PC-9 (cell line): ENCODE data around the gene LCE3C. TPM values are rescaled to one million over a fixed set of nuclear protein-coding genes. Genes with fewer than 3 reads are reported as not detected.

Experiments used
- BruUV-seq: library from RNA; stranded (reverse); fragments of 400-500 nt; replicated peaks from 2 replicates; lab custom pipeline; 2021; lab: Mats Ljungman, UMichigan
- CTCF ChIA-PET: fragments of 300-600 bp; sonication (Branson Sonifier 250); formaldehyde crosslinking; loops from one replicate; lab custom pipeline; 2022; ENCODE audit warnings: antibody characterized with exemption; lab: Charles Lee
- POLR2A ChIA-PET: fragments of 300-600 bp; sonication (Branson Sonifier 250); formaldehyde crosslinking; loops from one replicate; lab custom pipeline; 2022; ENCODE audit warnings: antibody characterized with exemption; ENCODE audit not compliant: unreplicated experiment; lab: Charles Lee
- DNase-seq, 2 experiments: peaks; one replicate each; pipeline versions ENCODE4 v3.0.0 to v3.0.0-alpha.2; 2015 to 2022; ENCODE audit warnings: mixed read lengths in 1 of 2
- H2AFZ ChIP-seq: fragments of 200-600 bp; sonication (generic); 2 replicates; pipeline ENCODE4 v1.8.1; 2017; ENCODE audit warnings: antibody characterized with exemption
- H3F3A ChIP-seq: fragments of 200-600 bp; sonication (generic); 2 replicates; pipeline ENCODE4 v1.8.1; 2017; ENCODE audit warnings: antibody characterized with exemption, mild to moderate bottlenecking, low read depth; ENCODE audit not compliant: insufficient read depth
- H3K27ac ChIP-seq: fragments of 200-600 bp; sonication (generic); 2 replicates; pipeline ENCODE4 v1.6.1; 2016; ENCODE audit warnings: mixed run types
- H3K27me3 ChIP-seq: fragments of 200-600 bp; sonication (generic); 2 replicates; pipeline ENCODE4 v1.6.1; 2016; ENCODE audit warnings: low read depth, mixed run types; ENCODE audit not compliant: insufficient read depth
- H3K36me3 ChIP-seq: fragments of 200-600 bp; sonication (generic); 2 replicates; pipeline ENCODE4 v1.6.1; 2016; ENCODE audit warnings: low read depth, mixed run types
- H3K4me1 ChIP-seq: fragments of 200-600 bp; sonication (generic); replicated peaks from 2 replicates; pipeline ENCODE4 v1.6.1; 2016; ENCODE audit warnings: mixed run types; ENCODE audit not compliant: insufficient read depth
- H3K4me2 ChIP-seq: fragments of 200-600 bp; sonication (generic); 2 replicates; pipeline ENCODE4 v1.6.1; 2017; ENCODE audit warnings: mixed run types
- H3K4me3 ChIP-seq: fragments of 200-600 bp; sonication (generic); 2 replicates; pipeline ENCODE4 v1.6.1; 2016; ENCODE audit warnings: mixed run types
- H3K79me2 ChIP-seq: fragments of 200-600 bp; sonication (generic); 2 replicates; pipeline ENCODE4 v1.6.1; 2017; ENCODE audit warnings: low read depth, mixed run types
- H3K9me2 ChIP-seq: fragments of 200-600 bp; sonication (generic); 2 replicates; pipeline ENCODE4 v1.8.1; 2017; ENCODE audit warnings: mild to moderate bottlenecking; ENCODE audit not compliant: insufficient read depth
- H3K9me3 ChIP-seq: fragments of 200-600 bp; sonication (generic); 2 replicates; pipeline ENCODE4 v1.8.1; 2016; ENCODE audit warnings: low read depth; ENCODE audit not compliant: insufficient read depth
- H4K20me1 ChIP-seq: fragments of 200-600 bp; sonication (generic); 2 replicates; pipeline ENCODE4 v1.8.1; 2017; ENCODE audit not compliant: insufficient read depth
- EZH2 ChIP-seq: fragments of 200-600 bp; sonication (generic); IDR thresholded peaks from 2 replicates; pipeline ENCODE4 v1.8.0; 2017; ENCODE audit warnings: antibody characterized with exemption, low read depth
- intact Hi-C: fragments of 100-400 bp; cut with micrococcal nuclease; formaldehyde crosslinking; loops from one replicate; pipeline ENCODE4 v1.10.0; 2022; ENCODE audit not compliant: unreplicated experiment
- total RNA-seq: library from RNA; stranded (reverse); gene quantifications from 2 replicates; pipeline ENCODE4 v1.2.3, GENCODE V29; 2021
- TF ChIP-seq, protein P1 (sequence below): fragments of 200-600 bp; sonication (generic); conservative IDR thresholded peaks from 2 replicates; pipeline ENCODE4 v1.6.1; 2017; ENCODE audit warnings: mixed run types, antibody characterized with exemption, mild to moderate bottlenecking, moderate library complexity

Gene LCE3C
- total RNA-seq, 1 experiment from 2014 or later = not detected

DNA sequence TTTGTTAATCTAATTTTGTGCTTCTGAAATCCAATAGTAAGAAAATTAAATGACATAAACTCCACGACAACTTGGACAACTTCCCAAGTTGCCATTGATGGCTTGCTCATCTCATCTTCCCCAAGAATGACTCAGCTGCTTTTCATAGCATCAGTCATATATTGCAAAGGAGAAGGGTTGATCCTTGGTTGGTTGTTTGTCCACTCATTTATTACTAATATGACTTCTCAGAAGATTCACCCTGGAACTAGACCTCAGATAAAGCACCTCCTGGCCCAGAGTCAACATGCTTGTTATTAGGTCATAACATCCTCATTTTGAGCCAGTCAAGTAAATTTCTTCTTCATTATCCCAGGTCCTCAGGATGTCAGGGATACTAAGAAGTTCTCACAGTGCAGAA, 17.4 kb upstream of the LCE3C start:
- Histone ChIP-seq H3K4me1 (no peaks in the 10 kb centered on the region), H3K4me2 (no peak overlapping the region), H3K9me2 (no peaks in the 10 kb centered on the region), H2AFZ (no peak overlapping the region), H3F3A (no peaks in the 10 kb centered on the region), H3K36me3 (no peaks in the 10 kb centered on the region), H3K79me2 (no peaks in the 10 kb centered on the region), H3K27ac (no peak overlapping the region), H3K27me3 (peaks cover 17% of the 10 kb centered on the region; the same call in 1 of the 2 replicates), H3K9me3 (no peaks in the 10 kb centered on the region), H4K20me1 (no peaks in the 10 kb centered on the region), H3K4me3 (no peak overlapping the region)
- no peak for TF ChIP-seq EZH2
- TF ChIP-seq, protein P1, sequence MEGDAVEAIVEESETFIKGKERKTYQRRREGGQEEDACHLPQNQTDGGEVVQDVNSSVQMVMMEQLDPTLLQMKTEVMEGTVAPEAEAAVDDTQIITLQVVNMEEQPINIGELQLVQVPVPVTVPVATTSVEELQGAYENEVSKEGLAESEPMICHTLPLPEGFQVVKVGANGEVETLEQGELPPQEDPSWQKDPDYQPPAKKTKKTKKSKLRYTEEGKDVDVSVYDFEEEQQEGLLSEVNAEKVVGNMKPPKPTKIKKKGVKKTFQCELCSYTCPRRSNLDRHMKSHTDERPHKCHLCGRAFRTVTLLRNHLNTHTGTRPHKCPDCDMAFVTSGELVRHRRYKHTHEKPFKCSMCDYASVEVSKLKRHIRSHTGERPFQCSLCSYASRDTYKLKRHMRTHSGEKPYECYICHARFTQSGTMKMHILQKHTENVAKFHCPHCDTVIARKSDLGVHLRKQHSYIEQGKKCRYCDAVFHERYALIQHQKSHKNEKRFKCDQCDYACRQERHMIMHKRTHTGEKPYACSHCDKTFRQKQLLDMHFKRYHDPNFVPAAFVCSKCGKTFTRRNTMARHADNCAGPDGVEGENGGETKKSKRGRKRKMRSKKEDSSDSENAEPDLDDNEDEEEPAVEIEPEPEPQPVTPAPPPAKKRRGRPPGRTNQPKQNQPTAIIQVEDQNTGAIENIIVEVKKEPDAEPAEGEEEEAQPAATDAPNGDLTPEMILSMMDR = no peak
- no TSS peak for BruUV-seq
- ChIA-PET POLR2A (no interaction called here), CTCF (no interaction called here)
- intact Hi-C loops = no loop called here
- DNase-seq = no peak

DNA sequence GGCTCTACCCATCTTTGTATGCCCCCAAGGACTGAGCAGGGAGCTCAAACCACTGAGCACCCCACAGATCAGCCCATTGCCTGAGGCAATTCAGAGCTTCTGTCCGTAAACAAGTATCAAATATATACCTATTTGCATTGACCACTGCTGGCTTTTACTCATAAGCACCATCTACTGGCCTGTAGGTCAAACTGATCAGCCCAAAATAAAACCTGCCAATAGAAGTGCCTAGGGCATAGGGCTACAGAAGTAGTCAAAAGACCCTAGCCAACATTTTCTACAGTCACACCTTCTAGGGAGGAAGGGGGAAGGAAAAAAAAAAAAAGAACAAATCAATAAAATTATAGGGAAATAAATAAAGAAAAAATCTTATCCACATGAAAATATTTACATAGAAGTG, 14.4 kb upstream of the LCE3C start:
- no peak overlapping the region for H3K4me3 ChIP-seq
- intact Hi-C loops = no loop called here
- H3K4me1 ChIP-seq = no peaks in the 10 kb centered on the region
- no peaks in the 10 kb centered on the region for H3F3A ChIP-seq
- no peaks in the 10 kb centered on the region for H3K79me2 ChIP-seq
- H4K20me1 ChIP-seq = no peaks in the 10 kb centered on the region
- no peaks in the 10 kb centered on the region for H3K9me2 ChIP-seq
- no peaks in the 10 kb centered on the region for H3K9me3 ChIP-seq
- no peak for TF ChIP-seq EZH2
- TF ChIP-seq, protein P1 = peak; percentile 59
- DNase-seq = no peak
- ChIA-PET CTCF (no interaction called here), POLR2A (no interaction called here)
- H3K4me2 ChIP-seq = no peak overlapping the region
- peaks cover 9% of the 10 kb centered on the region; the same call in 1 of the 2 replicates for H3K27me3 ChIP-seq
- BruUV-seq = no TSS peak
- no peak overlapping the region for H3K27ac ChIP-seq
- H3K36me3 ChIP-seq = no peaks in the 10 kb centered on the region
- H2AFZ ChIP-seq = no peak overlapping the region

DNA sequence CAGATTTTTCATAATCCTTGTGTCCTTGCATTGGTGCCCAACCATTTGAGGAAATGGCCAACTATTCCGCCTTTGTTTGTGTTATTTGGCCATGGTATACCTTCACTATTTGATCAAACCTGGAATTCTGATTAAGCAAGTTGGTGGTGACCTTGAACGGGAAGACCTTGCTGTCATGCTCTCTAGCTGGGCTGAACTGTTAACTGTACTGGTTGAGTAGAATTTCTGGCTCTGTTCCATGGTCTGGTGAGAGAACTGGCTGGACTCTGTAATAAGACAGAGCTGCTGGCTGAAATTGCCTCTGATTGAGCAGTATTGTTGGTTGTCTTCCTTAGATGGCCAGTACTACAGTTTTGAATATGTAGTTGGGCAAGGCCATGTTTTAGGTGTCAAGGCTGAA, 3.0 kb upstream of the LCE3C start:
- H3K4me1 ChIP-seq = no peaks in the 10 kb centered on the region
- no peaks in the 10 kb centered on the region for H3K36me3 ChIP-seq
- H4K20me1 ChIP-seq = no peaks in the 10 kb centered on the region
- no peaks in the 10 kb centered on the region for H3K9me3 ChIP-seq
- H2AFZ ChIP-seq = no peak overlapping the region
- intact Hi-C loops = no loop called here
- H3K4me2 ChIP-seq = no peak overlapping the region
- DNase-seq = no peak
- no peaks in the 10 kb centered on the region for H3F3A ChIP-seq
- no TSS peak for BruUV-seq
- POLR2A ChIA-PET = no interaction called here
- 0 out of 2 replicates have a peak, but pooled peaks cover 2% of the 10 kb centered on the region for H3K9me2 ChIP-seq
- H3K79me2 ChIP-seq = no peaks in the 10 kb centered on the region
- peaks cover 6% of the 10 kb centered on the region; the same call in 1 of the 2 replicates for H3K27me3 ChIP-seq
- TF ChIP-seq, protein P1 = no peak
- no peak for TF ChIP-seq EZH2
- H3K4me3 ChIP-seq = no peak overlapping the region
- H3K27ac ChIP-seq = no peak overlapping the region
- CTCF ChIA-PET = no interaction called here
